Measurements from ENCODE around the gene KLHL36.

KLHL36 gene

GRCh38 chr16:84647828-84648594 is at the start of gene KLHL36:
KLHL36 (plus strand) TSS chr16:84648511; CDS start chr16:84650868, 2,357 bp downstream.
- DNase-seq, result no peak

- DNase-seq, result peak; percentile 24
Measured at GRCh38 chr16:84599521-84600202, 48.6 kb upstream of the KLHL36 start.

GRCh38 chr16:84600343-84601229 is 47.7 kb upstream of the KLHL36 start:
- no peak for DNase-seq

GRCh38 chr16:84603140-84603816 is 45.0 kb upstream of the KLHL36 start:
- peak; percentile 28 for DNase-seq

- DNase-seq, result no peak
Measured at GRCh38 chr16:84603940-84604339, 44.4 kb upstream of the KLHL36 start.

- no peak for DNase-seq
Measured at GRCh38 chr16:84604477-84605013, 43.8 kb upstream of the KLHL36 start.

- DNase-seq, result no peak
Measured at GRCh38 chr16:84605339-84605848, 42.9 kb upstream of the KLHL36 start.

- DNase-seq, result no peak
Measured at GRCh38 chr16:84606081-84606875, 42.0 kb upstream of the KLHL36 start.

GRCh38 chr16:84607061-84607460 is 41.2 kb upstream of the KLHL36 start:
- no peak for DNase-seq

- no peak for DNase-seq
Measured at GRCh38 chr16:84607694-84608093, 40.6 kb upstream of the KLHL36 start.

- DNase-seq, result no peak
Measured at GRCh38 chr16:84608282-84608681, 40.0 kb upstream of the KLHL36 start.

GRCh38 chr16:84609563-84610177 is 38.6 kb upstream of the KLHL36 start:
- no peak for DNase-seq

GRCh38 chr16:84610376-84610775 is 37.9 kb upstream of the KLHL36 start:
- DNase-seq, result no peak

- no peak for DNase-seq
Measured at GRCh38 chr16:84611041-84611440, 37.3 kb upstream of the KLHL36 start.

GRCh38 chr16:84612686-84613085 is 35.6 kb upstream of the KLHL36 start:
- DNase-seq, result no peak

GRCh38 chr16:84613408-84614072 is 34.8 kb upstream of the KLHL36 start:
- no peak for DNase-seq

GRCh38 chr16:84614073-84614459 is 34.2 kb upstream of the KLHL36 start:
- no peak for DNase-seq

GRCh38 chr16:84614623-84614967 is 33.7 kb upstream of the KLHL36 start:
- DNase-seq, result no peak

GRCh38 chr16:84614968-84615813 is 33.1 kb upstream of the KLHL36 start:
- no peak for DNase-seq

- no peak for DNase-seq
Measured at GRCh38 chr16:84616515-84616914, 31.8 kb upstream of the KLHL36 start.
